ENCODE data around the gene RBM6. TPM values are rescaled to one million over a fixed set of nuclear protein-coding genes. Genes with fewer than 3 reads are reported as not detected.

The RBM6 gene
- 55.9 and 64.3 TPM in 2 replicates for total RNA-seq (2021)
- percentile 74 among the genes with signal in this experiment for Bru-seq, nascent RNA
- percentile 79 among the genes with signal in this experiment for BruChase-seq, experiment 1, labeled RNA remaining after a 2-hour chase
- percentile 86 among the genes with signal in this experiment for BruChase-seq, experiment 2, labeled RNA remaining after a 6-hour chase
- long read RNA-seq, full-length matches to known transcripts = 36 of 67 reads
- long read RNA-seq, partial matches to known transcripts = 9 of 67 reads
- long read RNA-seq, other reads (novel, unspliced or antisense) = 22 of 67 reads

DNA sequence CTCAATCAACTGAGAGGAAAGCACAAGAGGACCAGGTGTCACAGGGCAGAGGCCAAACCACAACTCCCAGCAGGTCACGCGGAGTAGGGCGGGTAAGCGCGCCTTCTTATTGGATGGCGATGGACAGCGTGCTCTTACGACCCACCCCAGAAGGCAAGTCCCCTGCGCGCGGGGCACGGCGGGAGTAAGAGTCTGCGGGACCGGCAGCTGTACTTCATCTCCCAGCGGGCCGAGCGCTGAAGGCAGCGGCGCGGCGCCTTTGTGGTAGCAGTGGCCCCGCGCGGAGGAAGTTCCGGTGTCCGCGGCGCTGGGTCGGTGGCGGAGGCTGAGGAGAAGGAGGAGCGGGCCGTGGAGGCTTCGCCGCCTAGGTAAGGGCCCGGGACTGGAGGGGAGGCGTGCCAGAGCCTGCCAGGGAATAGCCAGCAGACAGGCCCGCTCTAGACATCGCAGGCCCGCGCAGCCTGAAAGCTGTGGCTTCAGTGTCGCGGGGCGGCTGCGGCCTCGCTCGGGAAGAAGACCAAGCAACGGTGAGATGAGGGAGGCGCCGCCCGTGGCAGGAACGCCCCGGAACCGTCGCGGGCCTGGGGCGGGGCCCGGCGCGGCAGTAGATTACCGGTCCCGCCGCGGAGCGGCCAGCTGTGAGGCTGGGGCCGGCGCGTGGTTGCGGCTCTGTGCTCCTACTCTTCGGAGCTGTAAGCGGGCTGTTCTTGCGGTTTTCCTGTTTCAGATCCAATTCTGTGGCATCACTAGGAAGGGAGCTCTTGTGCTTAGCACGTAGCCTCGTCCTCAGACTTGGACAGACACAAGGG lies at the start of gene RBM6:
Gene RBM6 (plus strand): TSS at position 293 of the 809 bp plus-strand sequence. CDS start 22,492 bp downstream, outside the sequence.
- DNase-seq (ENCODE audit: low spot score) = peak; percentile 95
- Histone ChIP-seq H3K27me3 (replicated peaks; ENCODE audit: insufficient read depth, low read depth, low read length, poor library complexity) (no peaks in the 10 kb centered on the region), H3K4me1 (ENCODE audit: insufficient read depth, low read length, poor library complexity, severe bottlenecking) (no peaks in the 10 kb centered on the region), H3K4me3 (ENCODE audit: low read depth, low read length, poor library complexity, severe bottlenecking) (peak within 1 kb of the TSS; percentile 76), H3K9me3 (ENCODE audit: low read depth, low read length, poor library complexity, severe bottlenecking) (no peaks in the 10 kb centered on the region), H3K27ac (ENCODE audit: low read depth, low read length, poor library complexity, severe bottlenecking) (peak within 1 kb of the TSS; percentile 87), H3K36me3 (ENCODE audit: insufficient read depth, low read length, poor library complexity, severe bottlenecking) (no peaks in the 10 kb centered on the region)
- POLR2A ChIA-PET (ENCODE audit: low non-redundant PET) = interaction anchor here (0.6 kb wide), 1 partner anchor 436 kb away, joined by 4 read pairs; no protein-coding TSS in a partner anchor
- CTCF ChIA-PET = interaction anchor here (0.8 kb wide), 1 partner anchor 10 kb away, joined by 3 read pairs; the partner anchor contains the start of gene MON1A
- BruUV-seq (replicated peaks) = no TSS peak
- intact Hi-C loops (cut with micrococcal nuclease; ENCODE audit: unreplicated experiment) = no loop called here
- TF ChIP-seq CTCF (conservative IDR thresholded peaks at IDR 0.05; ENCODE audit: low read depth, low read length) (no peak), EZH2 (IDR thresholded peaks at IDR 0.05; ENCODE audit: borderline replicate concordance, low read depth, low read length, poor library complexity, severe bottlenecking) (no peak)

- no TSS peak for BruUV-seq (replicated peaks)
- Histone ChIP-seq H3K27ac (ENCODE audit: low read depth, low read length, poor library complexity, severe bottlenecking) (no peak overlapping the region), H3K4me1 (ENCODE audit: insufficient read depth, low read length, poor library complexity, severe bottlenecking) (no peaks in the 10 kb centered on the region), H3K27me3 (replicated peaks; ENCODE audit: insufficient read depth, low read depth, low read length, poor library complexity) (no peaks in the 10 kb centered on the region), H3K4me3 (ENCODE audit: low read depth, low read length, poor library complexity, severe bottlenecking) (no peak overlapping the region), H3K36me3 (ENCODE audit: insufficient read depth, low read length, poor library complexity, severe bottlenecking) (no peaks in the 10 kb centered on the region), H3K9me3 (ENCODE audit: low read depth, low read length, poor library complexity, severe bottlenecking) (no peaks in the 10 kb centered on the region)
- intact Hi-C loops (cut with micrococcal nuclease; ENCODE audit: unreplicated experiment) = no loop called here
- DNase-seq (ENCODE audit: low spot score) = no peak
- TF ChIP-seq CTCF (conservative IDR thresholded peaks at IDR 0.05; ENCODE audit: low read depth, low read length) = no peak
- TF ChIP-seq EZH2 (IDR thresholded peaks at IDR 0.05; ENCODE audit: borderline replicate concordance, low read depth, low read length, poor library complexity, severe bottlenecking) = no peak
- ChIA-PET POLR2A (ENCODE audit: low non-redundant PET) (no interaction called here), CTCF (no interaction called here)
Observed at GRCh38 chr3:49895791-49896190, 44.2 kb upstream of the RBM6 start.

DNA sequence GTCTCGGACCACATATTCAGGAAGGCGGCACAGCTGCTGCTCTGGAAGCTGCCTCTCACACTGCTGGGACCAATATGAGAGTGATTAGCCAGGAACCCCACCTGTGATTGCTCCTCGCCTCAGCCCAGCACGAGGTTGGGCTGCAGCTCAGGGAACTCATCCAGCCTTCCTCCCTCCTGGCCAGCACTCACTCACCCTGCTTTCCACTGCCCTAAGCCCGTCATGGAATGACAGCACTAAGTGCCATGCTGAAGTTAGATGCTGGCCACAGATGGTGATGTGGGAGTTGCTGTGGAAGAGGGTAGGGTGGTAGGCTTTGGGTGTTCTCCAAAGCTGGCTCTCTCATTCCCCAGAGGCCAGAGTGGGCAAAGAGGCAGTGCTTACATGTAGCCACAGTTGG lies 43.6 kb upstream of the RBM6 start:
- no peak overlapping the region for H3K4me3 ChIP-seq (ENCODE audit: low read depth, low read length, poor library complexity, severe bottlenecking)
- no peaks in the 10 kb centered on the region for H3K27me3 ChIP-seq (replicated peaks; ENCODE audit: insufficient read depth, low read depth, low read length, poor library complexity)
- intact Hi-C loops (cut with micrococcal nuclease; ENCODE audit: unreplicated experiment) = no loop called here
- POLR2A ChIA-PET (ENCODE audit: low non-redundant PET) = no interaction called here
- no peaks in the 10 kb centered on the region for H3K9me3 ChIP-seq (ENCODE audit: low read depth, low read length, poor library complexity, severe bottlenecking)
- H3K27ac ChIP-seq (ENCODE audit: low read depth, low read length, poor library complexity, severe bottlenecking) = no peak overlapping the region
- no peaks in the 10 kb centered on the region for H3K4me1 ChIP-seq (ENCODE audit: insufficient read depth, low read length, poor library complexity, severe bottlenecking)
- no peak for DNase-seq (ENCODE audit: low spot score)
- BruUV-seq (replicated peaks) = no TSS peak
- H3K36me3 ChIP-seq (ENCODE audit: insufficient read depth, low read length, poor library complexity, severe bottlenecking) = no peaks in the 10 kb centered on the region
- CTCF ChIA-PET = no interaction called here
- TF ChIP-seq EZH2 (IDR thresholded peaks at IDR 0.05; ENCODE audit: borderline replicate concordance, low read depth, low read length, poor library complexity, severe bottlenecking) (no peak), CTCF (conservative IDR thresholded peaks at IDR 0.05; ENCODE audit: low read depth, low read length) (no peak)

Measured in A673 (cell line).